HEK293T (cell line): Measurements from ENCODE around the gene TRIM31.

Experiments used
- BHLHE40 ChIP-seq: fragments of 450-650 bp; IDR thresholded peaks from 2 replicates; pipeline ENCODE4 v1.6.1; 2016; ENCODE audit warnings: mild to moderate bottlenecking, moderate library complexity, borderline replicate concordance
- FOXA1 ChIP-seq: fragments of 450-650 bp; IDR thresholded peaks from 2 replicates; pipeline ENCODE4 v1.6.1; 2016; ENCODE audit warnings: mild to moderate bottlenecking
- FOXK2 ChIP-seq: fragments of 450-650 bp; IDR thresholded peaks from 2 replicates; pipeline ENCODE4 v1.6.1; 2016; ENCODE audit warnings: mild to moderate bottlenecking
- FOXM1 ChIP-seq: fragments of 450-650 bp; IDR thresholded peaks from 2 replicates; pipeline ENCODE4 v1.6.1; 2017; ENCODE audit warnings: mild to moderate bottlenecking, borderline replicate concordance
- L3MBTL2 ChIP-seq: fragments of 450-650 bp; conservative IDR thresholded peaks from 2 replicates; pipeline ENCODE4 v1.6.1; 2016; ENCODE audit warnings: mild to moderate bottlenecking
- SP1 ChIP-seq: fragments of 450-650 bp; IDR thresholded peaks from 2 replicates; pipeline ENCODE4 v1.6.1; 2017
- TARDBP ChIP-seq: fragments of 450-650 bp; IDR thresholded peaks from 2 replicates; pipeline ENCODE4 v1.6.1; 2016
- TF ChIP-seq, protein P1 (sequence below): fragments of 450-650 bp; IDR thresholded peaks from 2 replicates; pipeline ENCODE4 v1.6.1; 2016

- TF ChIP-seq FOXA1: no peak
- TF ChIP-seq FOXM1: no peak
- no peak for TF ChIP-seq SP1
- TF ChIP-seq, protein P1, sequence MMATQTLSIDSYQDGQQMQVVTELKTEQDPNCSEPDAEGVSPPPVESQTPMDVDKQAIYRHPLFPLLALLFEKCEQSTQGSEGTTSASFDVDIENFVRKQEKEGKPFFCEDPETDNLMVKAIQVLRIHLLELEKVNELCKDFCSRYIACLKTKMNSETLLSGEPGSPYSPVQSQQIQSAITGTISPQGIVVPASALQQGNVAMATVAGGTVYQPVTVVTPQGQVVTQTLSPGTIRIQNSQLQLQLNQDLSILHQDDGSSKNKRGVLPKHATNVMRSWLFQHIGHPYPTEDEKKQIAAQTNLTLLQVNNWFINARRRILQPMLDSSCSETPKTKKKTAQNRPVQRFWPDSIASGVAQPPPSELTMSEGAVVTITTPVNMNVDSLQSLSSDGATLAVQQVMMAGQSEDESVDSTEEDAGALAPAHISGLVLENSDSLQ: no peak
- TF ChIP-seq FOXK2: no peak
- no peak for TF ChIP-seq L3MBTL2
- no peak for TF ChIP-seq BHLHE40
- no peak for TF ChIP-seq TARDBP
Observed at GRCh38 chr6:30075790-30076732, 36.8 kb downstream of the TRIM31 start.
